HG02571 (cell line): Measurements from ENCODE around the gene C5.
A peak's percentile ranks its signal among the peaks of the same experiment; 100 is the strongest.

Experiments
- ATAC-seq: cut with Tn5 transposase; IDR thresholded peaks from one replicate; pipeline ENCODE4 v1.9.1; 2021; ENCODE audit warnings: mild to moderate bottlenecking, moderate library complexity; ENCODE audit not compliant: unreplicated experiment

C5 gene

DNA sequence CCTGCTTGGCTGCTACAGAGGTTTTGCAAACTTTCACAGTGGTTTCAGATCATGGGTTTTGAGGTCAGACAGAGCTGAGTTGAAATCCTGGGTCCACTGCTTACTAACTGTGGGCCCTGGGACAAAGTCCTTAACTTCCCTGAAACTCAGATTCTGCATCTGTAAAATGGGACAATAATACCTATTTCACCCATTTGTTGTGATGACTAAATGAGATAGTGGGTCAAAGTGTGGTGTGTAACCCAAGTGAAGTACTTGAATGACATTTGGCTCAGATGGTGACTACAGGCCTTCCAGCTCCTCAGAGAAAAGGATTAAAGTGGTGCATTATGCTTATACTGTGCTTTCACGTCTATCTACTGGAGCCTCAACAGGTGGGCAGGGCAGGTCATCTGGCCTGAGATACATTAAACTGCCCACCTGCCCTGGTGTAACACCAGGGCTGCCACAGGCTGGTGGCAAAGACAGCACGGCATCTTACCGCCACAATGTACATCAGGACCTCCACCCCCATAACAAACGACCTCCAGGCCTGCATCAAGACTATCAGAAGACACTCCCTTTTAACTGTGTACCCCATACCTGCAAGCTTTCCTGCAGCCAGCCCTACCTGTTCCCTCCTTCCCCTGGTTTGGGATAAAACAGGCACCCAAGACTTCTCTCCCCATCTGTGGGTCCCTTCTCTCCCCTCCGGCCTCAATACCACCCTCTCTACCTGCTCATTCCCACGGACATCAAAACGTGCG lies 122.6 kb downstream of the C5 start:
- no peak for ATAC-seq

DNA sequence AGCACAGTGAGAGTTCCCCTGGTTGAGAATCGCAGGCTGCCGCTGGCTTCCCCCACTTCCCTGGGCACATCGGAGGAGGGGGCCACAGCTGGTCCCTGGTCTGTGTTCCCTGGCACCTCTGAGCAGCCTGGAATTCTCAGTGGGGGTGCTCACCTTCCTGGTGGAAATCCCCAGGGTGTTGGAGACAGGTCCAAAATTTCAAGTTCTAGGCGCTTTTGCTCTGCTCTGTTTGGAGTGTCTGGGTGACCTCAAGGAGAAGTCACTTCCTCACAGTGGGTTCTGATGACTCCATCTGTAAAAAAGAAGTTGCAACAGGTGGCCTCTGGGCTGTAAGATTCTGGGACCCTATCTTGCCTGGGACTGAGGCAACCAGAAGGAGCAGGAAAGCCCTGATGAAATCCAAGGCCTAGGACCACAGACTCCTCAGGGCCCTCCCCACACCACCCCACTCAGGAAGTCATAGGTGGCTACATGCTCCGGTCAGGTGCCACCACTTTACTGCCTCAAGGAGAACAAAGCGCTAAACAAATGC lies 123.6 kb downstream of the C5 start, which contains the start of gene TRAF1:
Gene TRAF1, minus strand, starts transcription at position 400 of the 532 bp plus-strand sequence. CDS start 721 bp downstream, outside the sequence.
- peak; percentile 17 for ATAC-seq

DNA sequence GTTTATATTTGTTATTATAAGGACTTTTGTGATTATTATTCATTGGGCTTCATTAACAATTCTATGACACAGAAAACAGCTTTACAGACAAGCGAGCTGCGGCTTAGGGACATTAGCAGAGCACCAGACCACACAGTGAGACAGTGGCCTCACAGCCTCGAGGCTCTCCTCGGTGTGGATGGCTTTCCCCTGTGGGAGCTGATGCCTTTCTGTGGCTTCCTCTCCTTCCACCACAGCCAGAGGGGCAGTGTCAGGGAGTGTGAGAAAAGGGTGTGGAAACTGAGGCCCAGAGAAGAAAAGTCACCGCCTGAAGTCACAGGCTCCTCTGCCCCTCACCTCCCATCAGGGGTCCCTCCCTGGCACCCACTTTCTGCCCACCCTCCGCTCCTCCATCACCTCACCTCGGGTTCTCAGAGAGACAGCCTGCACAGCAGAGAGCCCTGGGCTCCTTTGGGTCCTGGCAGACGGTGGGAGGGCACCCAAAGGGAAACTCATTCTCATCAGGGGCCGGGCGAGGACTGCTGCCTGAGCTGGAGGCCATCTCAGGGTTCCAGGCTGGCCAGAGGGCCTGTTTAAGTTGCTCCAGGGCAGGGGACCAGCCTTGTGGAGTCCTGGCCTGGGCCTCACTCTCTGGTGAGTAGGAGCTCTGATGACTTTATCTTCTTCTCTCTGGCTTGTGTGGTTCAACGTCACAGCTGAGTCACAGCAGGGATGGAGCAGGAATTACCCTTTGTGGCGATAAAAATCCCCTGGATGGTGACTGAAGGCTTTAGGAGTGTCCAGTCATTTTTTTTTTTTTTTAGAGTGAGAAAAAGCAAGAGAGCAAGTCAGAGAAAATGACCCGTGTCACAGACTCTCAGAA lies 124.3 kb downstream of the C5 start:
- ATAC-seq = peak; percentile 44

DNA sequence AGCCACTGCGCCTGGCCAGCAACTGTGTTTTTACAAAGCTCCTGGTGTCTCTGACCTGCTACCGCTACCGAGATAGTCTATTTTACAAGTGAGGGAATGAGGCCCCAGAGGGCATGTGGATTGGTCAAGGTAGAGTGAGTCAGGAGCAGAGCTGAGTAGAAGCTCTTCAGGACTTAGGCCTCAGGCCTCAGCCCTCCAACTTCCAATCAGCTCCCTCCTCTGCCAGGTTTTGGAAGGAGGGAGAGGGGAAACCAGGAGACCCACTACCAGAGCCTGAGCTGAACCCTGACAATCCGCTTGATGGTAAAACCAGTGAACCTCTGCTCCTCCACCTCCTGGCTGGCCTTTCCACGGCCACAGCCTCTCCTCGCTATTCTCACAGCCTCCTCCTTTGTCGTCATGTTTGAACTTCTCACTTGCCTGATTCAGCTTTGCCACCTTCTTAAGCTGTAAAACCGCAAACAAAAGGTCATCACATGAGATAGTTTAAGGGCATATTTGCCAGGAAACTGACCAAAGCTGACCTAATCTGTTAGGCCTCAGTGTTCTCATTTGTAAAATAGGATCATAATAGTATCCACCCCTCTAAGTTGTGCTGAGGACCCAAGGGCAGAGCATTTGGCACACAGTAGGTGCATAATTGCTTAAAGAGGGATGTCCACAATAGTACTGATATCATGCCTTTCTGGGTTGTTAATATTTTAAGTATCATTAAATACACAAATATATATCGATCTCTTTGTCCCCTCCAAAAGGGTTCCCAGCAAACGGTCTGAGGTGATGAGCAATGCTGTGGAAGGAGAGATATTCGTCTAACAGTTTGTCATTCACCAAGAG lies 125.2 kb downstream of the C5 start:
- ATAC-seq = no peak

DNA sequence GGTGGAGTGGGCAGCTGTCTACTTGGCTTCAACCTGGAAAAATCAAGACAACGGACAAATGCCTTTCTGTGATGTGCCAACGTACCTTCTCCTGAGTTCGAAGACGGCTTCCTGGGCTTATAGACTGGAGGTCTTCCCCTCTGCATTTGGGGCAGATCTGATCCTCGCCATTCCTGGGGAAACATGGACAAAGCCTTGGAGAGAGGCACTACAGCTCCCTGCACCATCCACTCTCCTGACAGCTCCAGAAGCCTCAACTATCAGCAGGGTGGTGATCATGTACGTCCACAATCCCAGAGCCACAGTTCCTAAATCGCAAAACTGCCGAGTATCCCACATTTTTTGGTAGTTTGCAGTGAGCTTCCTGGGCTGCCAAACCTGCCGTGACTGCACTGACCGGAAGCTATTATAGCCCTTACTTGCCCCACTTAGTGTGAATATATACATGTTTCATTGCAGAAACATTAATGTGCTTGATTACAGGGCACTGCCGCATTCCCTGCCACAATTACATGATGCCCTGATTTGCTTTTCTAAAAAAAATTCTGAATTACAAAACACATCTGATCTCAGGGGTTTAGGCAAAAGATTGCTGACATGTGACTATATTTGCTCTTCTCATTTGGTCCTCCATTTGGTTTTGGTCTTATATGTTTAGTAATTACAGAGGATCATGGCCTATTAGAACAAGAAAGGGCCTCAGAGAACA lies 126.3 kb downstream of the C5 start:
- no peak for ATAC-seq

DNA sequence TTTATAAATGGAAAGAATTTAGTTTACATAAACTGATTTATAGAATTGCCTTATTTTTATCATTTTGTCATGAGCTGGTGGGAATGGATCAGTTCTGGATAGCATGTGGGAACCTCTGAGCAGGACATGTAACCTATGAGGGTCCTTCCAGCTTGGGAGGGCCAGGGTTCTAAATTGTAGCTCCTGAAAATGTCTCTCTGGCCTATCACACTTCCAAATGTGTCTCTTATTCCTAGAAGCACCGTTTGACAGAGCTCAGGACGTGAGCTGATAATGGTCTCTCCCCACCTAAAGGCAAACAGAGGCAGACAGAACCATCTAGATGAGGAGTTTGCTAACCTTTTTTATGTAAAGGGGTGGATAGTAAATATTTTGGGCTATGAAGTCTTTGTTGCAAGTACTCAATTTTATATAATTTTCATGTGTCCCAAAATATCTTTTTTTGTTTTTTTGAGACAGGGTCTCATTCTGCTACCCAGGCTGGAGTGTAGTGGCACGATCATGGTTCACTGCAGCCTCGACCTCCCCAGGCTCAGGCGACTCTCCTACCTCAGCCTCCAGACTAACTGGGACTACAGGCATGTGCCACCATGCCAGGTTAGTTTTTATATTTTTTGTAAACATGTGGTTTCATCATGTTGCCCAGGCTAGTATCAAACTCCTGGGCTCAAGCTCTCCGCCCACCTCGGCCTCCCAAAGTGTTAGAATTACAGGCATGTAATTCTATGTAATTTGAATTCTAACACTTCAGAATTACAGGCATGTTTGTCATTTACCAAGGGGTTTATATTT lies 127.5 kb downstream of the C5 start:
- ATAC-seq = no peak

DNA sequence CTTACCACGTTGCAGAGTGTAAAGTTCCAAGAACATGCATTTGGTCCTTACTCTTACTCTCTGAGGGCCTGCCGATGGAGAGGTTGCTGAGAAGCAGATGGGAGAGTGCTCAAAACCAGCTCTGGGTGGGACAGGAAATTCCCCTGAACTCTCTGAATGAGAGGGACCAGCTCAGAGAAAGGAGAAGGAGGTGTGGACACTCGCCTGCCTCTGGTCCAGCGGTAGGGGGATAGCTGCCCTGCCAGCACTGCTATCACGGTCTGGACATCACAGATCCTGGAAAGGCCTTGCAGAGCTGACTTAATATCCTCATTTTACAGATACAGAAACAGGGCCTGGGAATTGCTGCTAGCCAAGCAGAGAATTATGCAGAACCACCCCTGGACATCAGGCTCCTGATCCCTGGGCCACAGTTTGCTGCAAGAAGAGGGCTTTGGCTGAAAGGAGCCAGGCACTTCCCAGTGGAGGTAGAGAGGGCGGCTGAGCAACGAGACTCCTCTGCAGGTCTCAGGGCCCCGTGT lies 128.4 kb downstream of the C5 start:
- ATAC-seq = no peak

DNA sequence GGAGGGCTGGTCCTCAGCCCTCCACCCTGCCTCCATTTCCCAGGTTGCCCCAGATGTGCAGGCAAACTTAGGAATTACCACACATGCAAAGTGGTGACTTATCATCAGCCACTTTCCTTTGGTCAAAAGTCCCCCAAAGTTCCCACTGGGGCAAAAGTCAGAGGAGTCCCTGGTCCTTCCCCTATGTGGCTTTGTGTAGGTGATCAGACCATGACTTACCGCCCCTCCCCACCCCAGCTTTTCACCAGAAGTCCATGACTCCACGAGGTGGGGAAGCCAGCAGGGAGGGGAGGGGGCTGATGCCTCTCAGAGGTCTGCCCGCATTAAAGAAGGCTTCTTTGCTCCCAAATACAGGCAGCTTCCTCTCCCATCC lies 129.3 kb downstream of the C5 start:
- ATAC-seq = no peak

DNA sequence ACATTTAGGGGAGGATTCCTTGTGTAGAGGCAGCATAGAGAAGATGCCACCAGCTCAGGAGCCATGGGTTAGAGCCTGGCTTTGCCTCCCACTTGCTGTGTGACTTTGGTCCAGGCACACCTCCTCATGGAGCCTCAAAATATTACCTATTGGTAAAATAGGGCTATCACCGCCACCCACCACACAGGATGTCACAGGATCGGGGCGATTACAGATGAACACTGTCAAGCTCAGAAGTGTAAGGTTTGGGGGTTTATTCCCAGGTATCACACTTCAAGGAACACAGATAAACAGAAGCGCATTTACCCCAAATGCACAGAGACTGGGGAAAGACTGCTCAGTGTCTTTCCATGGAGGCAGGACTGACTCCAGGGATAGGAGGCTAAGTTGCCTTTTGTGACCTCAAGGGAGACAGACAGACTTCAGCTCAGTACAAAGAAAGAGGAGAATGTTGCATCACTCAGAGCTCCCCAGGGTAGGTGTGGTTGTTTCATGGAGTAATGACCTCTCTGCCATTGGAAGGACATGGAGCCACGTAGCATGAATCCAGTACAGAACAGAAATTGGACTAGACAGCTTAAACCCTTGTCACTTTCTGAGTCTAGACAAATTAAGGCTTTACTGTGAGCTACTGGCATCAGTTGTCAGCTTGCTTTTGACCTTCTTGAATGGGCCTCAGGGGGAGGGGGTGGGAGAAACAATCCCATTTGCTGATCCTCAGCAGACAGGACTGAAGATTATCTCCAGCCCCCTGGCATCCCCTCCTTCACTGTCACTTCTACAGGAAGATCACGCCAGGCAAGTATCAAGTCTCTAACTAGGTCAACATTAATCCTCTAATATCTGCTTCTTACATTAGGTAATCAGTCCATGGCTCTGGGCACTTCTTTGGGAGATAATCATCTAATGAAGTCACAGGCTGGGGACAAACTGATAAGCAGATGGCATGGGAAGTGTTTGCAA lies 130.0 kb downstream of the C5 start:
- no peak for ATAC-seq

DNA sequence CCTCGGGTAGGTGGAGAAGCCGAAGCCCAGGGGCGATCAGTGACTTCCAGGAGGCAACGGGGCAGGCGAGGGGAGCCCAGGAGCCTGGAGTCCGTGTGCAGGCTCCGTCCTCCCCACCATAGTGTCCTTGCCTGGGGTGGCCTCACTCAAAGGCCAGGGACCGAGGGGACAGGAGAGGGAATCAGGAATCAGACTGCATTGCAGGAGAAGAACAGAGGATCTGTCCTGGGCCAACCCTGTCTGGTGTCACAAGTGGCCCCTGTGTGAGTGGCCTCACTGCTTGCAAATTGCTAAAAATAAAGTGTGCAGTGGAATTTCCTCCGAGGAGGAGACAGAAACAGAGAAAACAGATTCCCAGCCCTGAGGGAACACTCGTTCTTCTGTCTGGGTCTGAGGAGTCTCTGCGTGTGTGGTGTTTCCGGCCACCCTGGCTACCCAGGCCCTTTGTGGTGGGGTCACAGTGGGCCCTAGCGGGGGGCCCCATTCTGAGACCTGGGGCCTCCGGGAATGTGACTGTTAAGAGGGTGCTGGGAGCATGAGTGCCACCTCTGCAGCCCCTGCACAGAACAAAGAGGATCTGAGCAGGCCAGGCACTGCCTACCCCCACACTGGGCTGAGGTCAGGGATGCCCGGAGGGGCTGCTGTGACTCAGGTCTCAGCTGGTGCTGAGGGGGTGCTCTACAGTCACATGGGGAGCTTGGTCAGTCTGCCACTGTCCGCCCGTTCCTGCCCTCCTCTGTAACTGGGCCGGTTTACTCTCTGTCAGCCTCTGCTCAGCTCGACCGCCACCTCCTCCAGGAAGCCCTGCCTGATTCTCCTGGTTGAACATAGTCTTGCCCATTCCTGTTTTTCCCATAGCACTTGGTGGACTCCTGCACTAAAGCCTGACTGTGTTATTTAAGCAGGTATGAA lies 130.9 kb downstream of the C5 start:
- no peak for ATAC-seq

DNA sequence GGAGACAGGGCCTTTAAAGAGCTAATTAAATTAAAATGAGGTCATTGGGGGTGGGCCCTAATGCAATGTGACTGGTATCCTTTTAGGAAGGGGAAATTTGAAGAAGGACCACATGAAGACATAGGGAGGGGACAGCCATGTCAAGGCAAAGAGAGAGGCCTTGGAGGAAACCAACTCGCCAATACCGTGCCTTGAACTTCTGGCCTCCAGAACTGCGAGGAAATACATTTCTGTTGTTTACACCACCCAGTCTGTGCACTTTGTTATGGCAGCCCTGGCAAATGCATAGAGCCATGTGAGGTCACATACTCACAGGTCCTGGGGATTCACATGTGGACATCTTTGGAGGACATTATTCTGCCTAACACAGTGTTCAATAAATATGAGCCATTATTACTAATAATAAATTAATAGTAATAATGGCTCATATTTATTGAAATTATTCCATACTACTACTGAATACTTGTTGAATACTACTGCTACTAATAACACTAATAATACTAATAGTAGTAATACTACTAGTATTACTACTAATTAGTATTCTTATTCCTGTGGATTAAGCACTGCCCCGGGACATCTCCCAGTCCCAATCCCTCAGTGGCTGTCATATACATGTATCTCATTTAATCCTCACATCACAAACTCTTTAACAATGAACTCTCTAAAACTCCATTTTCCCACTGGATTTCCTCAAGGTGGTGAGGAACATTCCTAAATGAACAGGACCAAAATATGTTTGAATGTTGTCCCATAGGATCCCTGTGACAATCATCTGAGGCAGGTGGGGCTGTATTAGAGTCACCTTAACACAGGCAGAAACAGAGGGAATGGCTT lies 131.9 kb downstream of the C5 start:
- ATAC-seq = no peak

DNA sequence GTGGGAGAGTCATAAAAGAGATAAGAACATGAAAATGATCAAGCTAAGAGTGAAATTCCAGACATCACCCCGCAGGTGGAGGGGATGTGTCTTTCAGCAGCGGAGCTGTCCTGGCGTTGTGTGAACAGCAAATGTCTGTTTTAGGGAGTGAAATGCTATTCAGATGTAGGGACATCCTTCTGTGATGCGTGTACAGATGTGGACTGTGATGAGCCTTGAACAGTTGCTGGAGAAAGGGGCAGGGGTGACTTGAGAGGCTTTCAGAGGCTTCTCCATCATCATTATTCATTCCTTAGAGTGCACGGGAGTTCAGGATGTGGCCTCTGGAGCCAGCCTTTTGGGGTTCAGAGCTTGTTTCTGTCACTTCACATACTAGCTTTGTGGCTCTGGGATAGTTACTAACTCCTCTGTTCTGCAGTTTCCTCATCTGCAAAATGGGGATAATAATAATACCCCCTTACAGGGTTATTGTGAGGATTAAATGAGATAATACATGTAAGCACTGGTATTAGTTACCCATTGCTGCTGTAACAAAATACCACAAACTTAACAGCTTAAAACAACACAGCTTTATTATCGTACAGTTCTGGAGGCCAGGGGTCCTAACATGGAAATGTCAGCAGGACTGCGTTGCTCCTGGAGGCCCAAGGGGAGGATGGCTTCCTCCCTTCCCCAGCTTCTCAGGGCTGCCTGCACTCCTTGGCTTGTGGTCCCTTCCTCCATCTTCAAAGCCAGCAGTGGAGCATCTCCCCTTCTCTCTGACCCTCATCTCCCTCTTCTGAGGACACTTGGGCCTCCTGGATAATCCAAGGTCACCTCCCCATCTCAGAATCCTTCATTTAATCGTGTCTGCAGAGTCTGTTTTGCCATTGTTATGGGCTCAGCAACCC lies 132.8 kb downstream of the C5 start:
- ATAC-seq = no peak

DNA sequence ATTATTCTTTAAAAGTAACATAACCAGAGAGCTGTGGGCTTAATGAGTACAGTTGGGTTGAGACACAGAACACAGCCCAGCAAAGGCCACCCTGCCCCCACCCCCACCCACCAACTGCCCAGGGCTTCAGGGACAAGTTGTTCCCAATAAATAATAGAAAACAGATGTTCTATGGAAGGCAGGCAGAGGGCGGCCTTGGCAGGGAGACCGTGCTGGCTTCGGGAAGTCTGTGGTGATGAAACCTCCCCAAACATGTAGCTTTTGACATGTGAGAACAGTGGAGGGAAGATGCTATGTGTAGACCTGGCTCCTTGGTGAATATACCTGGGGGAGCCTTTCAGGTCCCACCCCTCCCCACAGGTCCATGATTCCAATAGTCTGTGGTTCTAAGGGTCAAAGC lies 133.5 kb downstream of the C5 start:
- ATAC-seq = no peak

DNA sequence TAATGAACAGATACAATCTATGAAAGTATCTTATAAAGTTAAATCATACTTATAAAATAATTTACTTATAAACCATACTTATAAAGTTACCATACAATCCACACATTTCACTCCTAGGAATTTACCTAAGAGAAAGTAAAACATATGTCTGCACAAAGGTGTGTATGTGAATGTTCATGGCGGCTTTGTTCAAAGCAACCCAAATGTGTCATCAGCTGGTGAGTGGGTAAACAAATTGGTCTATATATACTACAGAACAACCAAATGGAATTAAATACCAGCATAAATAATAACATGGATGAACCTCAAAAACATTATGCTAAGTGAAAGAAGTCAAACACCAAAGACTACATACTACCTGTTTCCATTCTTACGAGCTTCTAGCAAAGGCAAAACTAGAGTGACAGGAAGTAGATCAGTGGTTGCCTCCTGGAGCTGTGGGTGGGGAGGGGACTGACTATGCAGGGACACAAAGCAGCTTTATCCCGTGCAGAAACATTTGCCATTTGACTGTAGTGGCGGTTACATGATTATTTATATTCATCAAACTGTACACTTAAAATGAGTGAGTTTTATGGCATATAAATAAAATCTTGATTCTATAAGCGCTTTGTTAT lies 134.1 kb downstream of the C5 start:
- ATAC-seq = no peak

DNA sequence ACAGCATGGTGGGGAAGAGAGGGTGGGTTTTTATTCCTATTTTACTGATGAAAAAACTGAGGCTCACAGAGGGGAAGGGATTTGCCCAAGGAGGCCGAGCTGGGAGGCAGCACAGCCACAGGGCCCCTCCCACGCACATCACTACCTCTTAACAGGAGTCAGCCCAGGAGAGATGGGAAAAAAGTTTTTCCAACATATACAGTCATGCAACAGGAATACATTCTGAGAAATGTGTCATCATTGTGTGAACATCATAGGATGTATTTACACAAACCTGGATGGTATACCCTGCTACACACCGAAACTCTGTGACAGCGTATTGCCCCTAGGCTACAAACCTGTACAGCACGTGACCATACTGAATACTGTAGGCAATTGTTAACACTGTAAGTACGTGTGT lies 135.1 kb downstream of the C5 start:
- ATAC-seq = no peak
